ENCODE data around the gene PDK1. TPM values are rescaled to one million over a fixed set of nuclear protein-coding genes. Genes with fewer than 3 reads are reported as not detected.

Gene PDK1
- total RNA-seq, 4 donors from 2014 or later = 4.8 to 49.4 (median 11.4) TPM

DNA sequence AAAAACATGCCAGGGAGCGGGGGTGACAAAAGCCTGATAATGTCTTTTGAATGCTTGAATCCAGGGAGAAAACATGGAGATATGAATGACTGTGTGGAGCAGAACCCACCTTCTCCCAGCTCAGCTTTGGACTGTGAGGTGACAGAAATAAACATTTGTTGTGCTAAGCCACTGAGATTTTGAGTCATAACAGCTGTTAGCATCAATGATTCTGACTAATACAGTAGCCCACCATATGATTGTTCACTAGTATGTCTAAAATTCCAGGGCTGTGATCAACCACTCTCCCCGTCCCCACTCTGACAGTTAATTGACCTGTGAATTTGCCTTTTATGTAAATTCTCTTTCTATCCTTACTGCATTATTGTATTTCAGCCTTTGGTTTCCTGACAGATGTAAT, 69.1 kb downstream of the PDK1 start:
- intact Hi-C loops (cut with DNase I; ENCODE audit: low total_unique reads) (no loop called here), in situ Hi-C loops (cut with MboI; ENCODE audit: low pct_ligation_motif_present in 1 of 4, low pct_unique_long_range_greater_than_20kb in 1 of 4, low sequenced_read_pairs in 3 of 4) (loop anchor here in 1 of 4 donors (25.0 kb wide), 1 partner anchor 87 kb away; no protein-coding TSS in a partner anchor)
- WGBS, 2 donors (ENCODE audit: low coverage in 1 of 2) = 89 to 100% methylated on average over 1 to 2 of the region's 2 CpGs
- TF ChIP-seq, protein P1, sequence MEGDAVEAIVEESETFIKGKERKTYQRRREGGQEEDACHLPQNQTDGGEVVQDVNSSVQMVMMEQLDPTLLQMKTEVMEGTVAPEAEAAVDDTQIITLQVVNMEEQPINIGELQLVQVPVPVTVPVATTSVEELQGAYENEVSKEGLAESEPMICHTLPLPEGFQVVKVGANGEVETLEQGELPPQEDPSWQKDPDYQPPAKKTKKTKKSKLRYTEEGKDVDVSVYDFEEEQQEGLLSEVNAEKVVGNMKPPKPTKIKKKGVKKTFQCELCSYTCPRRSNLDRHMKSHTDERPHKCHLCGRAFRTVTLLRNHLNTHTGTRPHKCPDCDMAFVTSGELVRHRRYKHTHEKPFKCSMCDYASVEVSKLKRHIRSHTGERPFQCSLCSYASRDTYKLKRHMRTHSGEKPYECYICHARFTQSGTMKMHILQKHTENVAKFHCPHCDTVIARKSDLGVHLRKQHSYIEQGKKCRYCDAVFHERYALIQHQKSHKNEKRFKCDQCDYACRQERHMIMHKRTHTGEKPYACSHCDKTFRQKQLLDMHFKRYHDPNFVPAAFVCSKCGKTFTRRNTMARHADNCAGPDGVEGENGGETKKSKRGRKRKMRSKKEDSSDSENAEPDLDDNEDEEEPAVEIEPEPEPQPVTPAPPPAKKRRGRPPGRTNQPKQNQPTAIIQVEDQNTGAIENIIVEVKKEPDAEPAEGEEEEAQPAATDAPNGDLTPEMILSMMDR (IDR thresholded peaks at IDR 0.05) = no peak
- no peak for TF ChIP-seq POLR2AphosphoS5 (IDR thresholded peaks at IDR 0.05)
- TF ChIP-seq POLR2A (IDR thresholded peaks at IDR 0.05) = no peak
- no peak for TF ChIP-seq EP300 (IDR thresholded peaks at IDR 0.05; ENCODE audit: low read depth)
- Histone ChIP-seq H3K27me3 (no peaks in the 10 kb centered on the region), H3K4me3 (no peak overlapping the region), H3K36me3 (no peaks in the 10 kb centered on the region), H3K9me3 (no peaks in the 10 kb centered on the region), H3K4me1 (no peaks in the 10 kb centered on the region), H3K27ac (no peak overlapping the region)
- no peak for DNase-seq

DNA sequence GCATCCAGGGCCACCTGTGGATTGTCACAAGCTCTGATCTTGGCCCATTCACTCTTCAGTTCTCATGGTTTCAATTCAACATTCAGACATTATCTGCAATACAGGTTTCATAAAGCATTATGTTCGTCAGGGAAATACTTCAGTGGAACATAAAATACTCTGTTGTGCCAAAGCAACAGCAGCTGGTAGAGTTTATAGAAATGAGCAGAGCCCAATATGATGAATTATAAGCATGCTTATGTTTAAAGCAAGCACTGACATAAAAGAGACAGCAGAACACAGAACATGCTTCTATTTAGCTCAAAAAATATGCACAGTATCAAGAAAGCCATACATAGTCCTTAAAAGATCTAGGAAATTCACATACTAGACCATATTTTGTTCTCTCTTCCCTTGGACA, 71.3 kb downstream of the PDK1 start:
- intact Hi-C loops (cut with DNase I; ENCODE audit: low total_unique reads) = no loop called here
- DNase-seq = no peak
- Histone ChIP-seq H3K36me3 (no peaks in the 10 kb centered on the region), H3K27ac (no peak overlapping the region), H3K27me3 (no peaks in the 10 kb centered on the region), H3K9me3 (no peaks in the 10 kb centered on the region), H3K4me1 (no peaks in the 10 kb centered on the region), H3K4me3 (no peak overlapping the region)
- WGBS, 2 donors (ENCODE audit: low coverage in 1 of 2) = 71% methylated on average over 1 of the region's 1 CpG; no CpG with 5 or more reads in 1 of the 2 donors
- no peak for TF ChIP-seq POLR2A (IDR thresholded peaks at IDR 0.05)
- TF ChIP-seq EP300 (IDR thresholded peaks at IDR 0.05; ENCODE audit: low read depth) = no peak
- TF ChIP-seq, protein P1 (IDR thresholded peaks at IDR 0.05) = no peak
- no peak for TF ChIP-seq POLR2AphosphoS5 (IDR thresholded peaks at IDR 0.05)
- in situ Hi-C loops (cut with MboI; ENCODE audit: low pct_ligation_motif_present in 1 of 4, low pct_unique_long_range_greater_than_20kb in 1 of 4, low sequenced_read_pairs in 3 of 4) = no loop called here

DNA sequence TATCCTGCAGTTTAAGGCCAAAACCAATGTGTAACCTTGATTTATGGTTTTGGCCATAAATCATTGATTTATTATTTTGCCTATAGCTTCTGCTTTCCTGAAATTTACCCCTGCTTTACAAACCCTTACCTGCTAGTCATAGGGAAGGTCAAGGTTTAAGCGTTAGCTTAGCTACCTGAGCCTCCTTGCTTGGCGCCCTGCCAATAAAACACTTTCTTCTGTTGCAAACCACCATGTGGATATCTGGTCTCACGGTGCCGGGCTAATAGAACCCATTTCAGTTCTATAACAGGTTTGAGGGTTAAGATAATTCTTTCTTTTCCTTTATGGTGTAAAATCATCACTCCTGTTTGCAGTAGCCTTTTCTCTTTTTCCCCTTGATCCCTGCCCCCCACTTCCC, 72.2 kb downstream of the PDK1 start:
- Histone ChIP-seq H3K27me3 (no peaks in the 10 kb centered on the region), H3K9me3 (no peaks in the 10 kb centered on the region), H3K4me1 (no peaks in the 10 kb centered on the region), H3K27ac (no peak overlapping the region), H3K4me3 (no peak overlapping the region), H3K36me3 (no peaks in the 10 kb centered on the region)
- in situ Hi-C loops (cut with MboI; ENCODE audit: low pct_ligation_motif_present in 1 of 4, low pct_unique_long_range_greater_than_20kb in 1 of 4, low sequenced_read_pairs in 3 of 4) (no loop called here), intact Hi-C loops (cut with DNase I; ENCODE audit: low total_unique reads) (no loop called here)
- 93% methylated on average over 4 of the region's 4 CpGs for WGBS, 2 donors (ENCODE audit: low coverage in 1 of 2)
- TF ChIP-seq POLR2AphosphoS5 (IDR thresholded peaks at IDR 0.05) (no peak), POLR2A (IDR thresholded peaks at IDR 0.05) (no peak), EP300 (IDR thresholded peaks at IDR 0.05; ENCODE audit: low read depth) (no peak)
- TF ChIP-seq, protein P1 (IDR thresholded peaks at IDR 0.05) = no peak
- no peak for DNase-seq

DNA sequence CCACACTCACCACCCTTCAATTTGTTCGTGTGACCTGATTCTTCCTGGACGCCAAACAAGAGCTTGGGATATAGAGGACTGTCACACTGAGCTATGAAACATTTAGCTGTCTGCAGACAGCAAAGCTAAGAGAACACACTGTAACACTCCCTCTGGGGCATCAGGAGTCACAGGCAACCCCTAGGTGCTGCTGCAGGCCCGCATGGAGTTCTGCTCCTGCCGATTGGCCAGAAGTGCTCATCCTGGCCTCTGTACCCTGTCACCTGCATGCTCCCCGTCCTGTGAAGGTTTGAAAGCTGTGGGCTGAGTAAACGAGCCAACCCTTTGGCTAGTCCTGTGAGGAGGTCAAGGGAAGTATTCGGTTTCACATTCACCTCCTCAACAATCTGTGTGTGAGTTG, 73.7 kb downstream of the PDK1 start:
- intact Hi-C loops (cut with DNase I; ENCODE audit: low total_unique reads) (no loop called here), in situ Hi-C loops (cut with MboI; ENCODE audit: low pct_ligation_motif_present in 1 of 4, low pct_unique_long_range_greater_than_20kb in 1 of 4, low sequenced_read_pairs in 3 of 4) (no loop called here)
- H3K27me3 ChIP-seq = no peaks in the 10 kb centered on the region
- TF ChIP-seq, protein P1 (IDR thresholded peaks at IDR 0.05) = no peak
- TF ChIP-seq POLR2AphosphoS5 (IDR thresholded peaks at IDR 0.05) = no peak
- TF ChIP-seq EP300 (IDR thresholded peaks at IDR 0.05; ENCODE audit: low read depth) = no peak
- TF ChIP-seq POLR2A (IDR thresholded peaks at IDR 0.05) = no peak
- H3K4me1 ChIP-seq = no peaks in the 10 kb centered on the region
- H3K9me3 ChIP-seq = no peaks in the 10 kb centered on the region
- no peak overlapping the region for H3K27ac ChIP-seq
- 85 to 86% methylated on average over 4 to 7 of the region's 7 CpGs for WGBS, 2 donors (ENCODE audit: low coverage in 1 of 2)
- H3K36me3 ChIP-seq = no peaks in the 10 kb centered on the region
- no peak for DNase-seq
- H3K4me3 ChIP-seq = no peak overlapping the region

All from transverse colon (tissue), 4 donors.